HepG2 (cell line): Measurements from ENCODE around the gene GDAP2. TPM values are rescaled to one million over a fixed set of nuclear protein-coding genes. Genes with fewer than 3 reads are reported as not detected.
A peak's percentile ranks its signal among the peaks of the same experiment; 100 is the strongest.

Experiments
- ATAC-seq: fragments of 200-7000 bp; cut with Tn5 transposase; 3 replicates; pipeline ENCODE4 v1.9.1; 2020; ENCODE audit warnings: mild to moderate bottlenecking, moderate library complexity
- BruUV-seq: library from RNA; stranded (reverse); fragments of 400-500 nt; replicated peaks from 2 replicates; lab custom pipeline; 2021; lab: Mats Ljungman, UMichigan
- CTCF ChIA-PET: fragments of 300-600 bp; formaldehyde crosslinking; extraction: SDS; loops from one replicate; lab custom pipeline; 2021; ENCODE audit warnings: low total read pairs, inconsistent platforms, low intra/inter-chr PET ratio; lab: Yijun Ruan, JAX
- POLR2A ChIA-PET: fragments of 350-600 bp; sonication (Branson Sonifier 250); formaldehyde crosslinking; loops from one replicate; lab custom pipeline; 2020; ENCODE audit warnings: antibody characterized with exemption, inconsistent platforms; lab: Yijun Ruan, JAX
- DNase-seq: peaks from one replicate; pipeline ENCODE4 v3.0.0-alpha.2; 2015; ENCODE audit warnings: low spot score
- FAIRE-seq: peaks from 3 replicates; lab custom pipeline; 2011; peaks lifted over from hg19 to GRCh38; lab: Jason Lieb, UNC
- H2AFZ ChIP-seq: one replicate; pipeline ENCODE4 v1.6.1; 2011; ENCODE audit warnings: low read length, inconsistent platforms
- H3K27ac ChIP-seq: fragments of 300-600 bp; 3 replicates; pipeline ENCODE4 v1.8.0; 2011; ENCODE audit warnings: mixed run types, mild to moderate bottlenecking, mixed read lengths, low read length, inconsistent platforms; ENCODE audit not compliant: insufficient read depth; ENCODE audit errors: extremely low read length
- H3K27me3 ChIP-seq, 2 experiments: fragments of 200-600 bp in 1 of 2; 2 replicates in 1 of 2; 3 replicates in 1 of 2; pipeline versions ENCODE4 v1.6.0 to v1.8.0; 2011; ENCODE audit warnings: low read length in 2 of 2, mild to moderate bottlenecking in 2 of 2, moderate library complexity in 2 of 2, inconsistent platforms in 1 of 2; ENCODE audit not compliant: insufficient read depth in 2 of 2, control insufficient read depth in 1 of 2
- H3K36me3 ChIP-seq, 2 experiments: fragments of 200-600 bp in 1 of 2; replicated peaks in 1 of 2; 2 replicates in 1 of 2; 3 replicates in 1 of 2; pipeline versions ENCODE4 v1.5.1 to v1.8.0; 2011; ENCODE audit warnings: low read length in 2 of 2, inconsistent platforms in 1 of 2; ENCODE audit not compliant: insufficient read depth in 2 of 2, control insufficient read depth in 1 of 2
- H3K4me1 ChIP-seq: 2 replicates; pipeline ENCODE4 v1.5.1; 2012; ENCODE audit warnings: low read length, inconsistent platforms; ENCODE audit not compliant: insufficient read depth
- H3K4me2 ChIP-seq: 2 replicates; pipeline ENCODE4 v1.6.0; 2011; ENCODE audit warnings: low read depth, low read length, inconsistent platforms
- H3K4me3 ChIP-seq, 3 experiments: fragments of 200-600 bp in 1 of 3; sonication (generic), shearing (Covaris generic) in 1 of 3; replicated peaks in 1 of 3; 2 replicates each; pipeline ENCODE4 v1.5.1; 2011 to 2016; ENCODE audit warnings: low read length in 3 of 3, inconsistent platforms in 2 of 3, low read depth in 2 of 3, mild to moderate bottlenecking in 2 of 3, control low read depth in 1 of 3, mixed read lengths in 1 of 3; ENCODE audit not compliant: insufficient read depth in 1 of 3
- H3K79me2 ChIP-seq: one replicate; pipeline ENCODE4 v1.6.1; 2011; ENCODE audit warnings: low read length, inconsistent platforms; ENCODE audit not compliant: insufficient read depth
- H3K9ac ChIP-seq: 2 replicates; pipeline ENCODE4 v1.6.0; 2011; ENCODE audit warnings: mild to moderate bottlenecking, low read depth, low read length, inconsistent platforms; ENCODE audit not compliant: insufficient read depth
- H3K9me3 ChIP-seq: 2 replicates; pipeline ENCODE4 v1.5.1; 2012; ENCODE audit warnings: mild to moderate bottlenecking, low read length
- H4K20me1 ChIP-seq: 2 replicates; pipeline ENCODE4 v1.6.0; 2011; ENCODE audit warnings: inconsistent platforms, mild to moderate bottlenecking, low read length, moderate library complexity; ENCODE audit not compliant: insufficient read depth
- MEIS1 ChIP-seq: sonication (generic); formaldehyde crosslinking; IDR thresholded peaks from 2 replicates; pipeline ENCODE4 v1.9.0; 2021; ENCODE audit warnings: mild to moderate bottlenecking, missing genetic modification reagents, moderate library complexity, borderline replicate concordance
- MIER3 ChIP-seq: IDR thresholded peaks from 2 replicates; pipeline ENCODE4 v1.6.1; 2016; ENCODE audit warnings: missing compliant biosample characterization, borderline replicate concordance
- PCBP2 ChIP-seq: fragments of 200-400 bp; formaldehyde crosslinking; optimal IDR thresholded peaks from 2 replicates; pipeline ENCODE3; 2018; ENCODE audit warnings: low read length, low read depth; ENCODE audit not compliant: poor library complexity, severe bottlenecking
- RAD21 ChIP-seq: fragments of 450-650 bp; formaldehyde crosslinking; IDR thresholded peaks from 2 replicates; pipeline ENCODE4 v1.5.0; 2020; ENCODE audit warnings: mild to moderate bottlenecking
- RNF2 ChIP-seq: fragments of 450-650 bp; conservative IDR thresholded peaks from 2 replicates; pipeline ENCODE4 v1.6.1; 2016; ENCODE audit warnings: low read depth
- SMARCC2 ChIP-seq: fragments of 450-650 bp; IDR thresholded peaks from 2 replicates; pipeline ENCODE4 v1.6.1; 2017; ENCODE audit warnings: antibody characterized with exemption, mild to moderate bottlenecking
- SMC3 ChIP-seq: IDR thresholded peaks from 2 replicates; pipeline ENCODE4 v1.6.1; 2011; ENCODE audit warnings: low read length, improper control_type of control experiment
- SSRP1 ChIP-seq: IDR thresholded peaks from 2 replicates; pipeline ENCODE4 v1.6.1; 2016; ENCODE audit warnings: control low read depth
- TCF7L2 ChIP-seq: IDR thresholded peaks from 2 replicates; pipeline ENCODE4 v1.6.1; 2011; ENCODE audit warnings: mild to moderate bottlenecking, low read depth, low read length, moderate library complexity
- ZMAT3 ChIP-seq: sonication (generic); formaldehyde crosslinking; conservative IDR thresholded peaks from 2 replicates; pipeline ENCODE4 v1.7.0; 2021; ENCODE audit warnings: missing genetic modification reagents
- ZNF253 ChIP-seq: sonication (generic); formaldehyde crosslinking; IDR thresholded peaks from 2 replicates; pipeline ENCODE4 v1.8.0; 2022; ENCODE audit warnings: mild to moderate bottlenecking, missing genetic modification reagents, borderline replicate concordance
- ZNF468 ChIP-seq: sonication (generic); formaldehyde crosslinking; IDR thresholded peaks from 2 replicates; pipeline ENCODE4 v1.8.0; 2022; ENCODE audit warnings: mild to moderate bottlenecking, moderate library complexity, missing genetic modification reagents
- ZNF556 ChIP-seq: sonication (generic); formaldehyde crosslinking; IDR thresholded peaks from 2 replicates; pipeline ENCODE4 v1.4.0; 2020; ENCODE audit warnings: mild to moderate bottlenecking, missing genetic modification reagents, borderline replicate concordance
- ZNF777 ChIP-seq: sonication (generic); formaldehyde crosslinking; IDR thresholded peaks from 2 replicates; pipeline ENCODE4 v1.4.0; 2020; ENCODE audit warnings: missing genetic modification reagents
- WGBS: methylation state at CpG from one replicate; pipeline ENCODE4 v1.1.6; 2017; ENCODE audit warnings: low lambda C conversion rate; 5-methylcytosine and 5-hydroxymethylcytosine counted together
- in situ Hi-C: cut with HindIII; loops from 2 replicates; pipeline ENCODE4 v1.10.0; 2017; ENCODE audit warnings: low pct_unique_long_range_greater_than_20kb; ENCODE audit not compliant: extremely low pct_ligation_motif_present
- intact Hi-C: fragments of 100-400 bp; cut with micrococcal nuclease; formaldehyde crosslinking; loops from one replicate; pipeline ENCODE4 v1.10.0; 2022; ENCODE audit not compliant: unreplicated experiment
- polyA plus RNA-seq, 8 experiments: library from polyadenylated mRNA; depleted of rRNA in 3 of 8; stranded (reverse) in 7 of 8; unstranded in 1 of 8; fragments of >200 nt; fragmentation: Illumina TruSeq in 4 of 8; extraction: Trizol in 4 of 8; gene quantifications; 2 replicates each; pipeline versions ENCODE4 v1.2.1 to v1.2.3, GENCODE V29; 2011 to 2016; ENCODE audit warnings: low read depth in 4 of 8, missing spikeins in 1 of 8, mixed read lengths in 1 of 8; ENCODE audit not compliant: insufficient read depth in 1 of 8
- total RNA-seq, 5 experiments: library from RNA; depleted of rRNA; stranded (reverse); fragments of >200 nt; fragmentation: Illumina TruSeq; extraction: Trizol; gene quantifications; 2 replicates each; pipeline ENCODE4 v1.2.3, GENCODE V29; 2016; ENCODE audit warnings: low read depth in 1 of 5
- TF ChIP-seq, protein P1 (sequence below): sonication (generic); formaldehyde crosslinking; IDR thresholded peaks from 2 replicates; pipeline ENCODE4 v1.5.0; 2020; ENCODE audit warnings: missing genetic modification reagents, mild to moderate bottlenecking, borderline replicate concordance
- TF ChIP-seq, protein P2 (sequence below): sonication (generic); formaldehyde crosslinking; IDR thresholded peaks from 2 replicates; pipeline ENCODE4 v1.5.0; 2020; ENCODE audit warnings: mild to moderate bottlenecking, missing genetic modification reagents, moderate library complexity
- TF ChIP-seq, protein P3 (sequence below): sonication (generic); formaldehyde crosslinking; IDR thresholded peaks from 2 replicates; pipeline ENCODE4 v1.4.0; 2020; ENCODE audit warnings: mild to moderate bottlenecking, missing genetic modification reagents
- TF ChIP-seq, protein P4 (sequence below): IDR thresholded peaks from 2 replicates; pipeline ENCODE4 v1.6.1; 2012; ENCODE audit warnings: low read depth, low read length, improper control_type of control experiment

GDAP2 gene
- total and polyA plus RNA-seq, 2 of the 13 experiments (the other 11 are each of a cell fraction or from before 2014, with no cell fraction given): 11.4 to 23.2 TPM

DNA sequence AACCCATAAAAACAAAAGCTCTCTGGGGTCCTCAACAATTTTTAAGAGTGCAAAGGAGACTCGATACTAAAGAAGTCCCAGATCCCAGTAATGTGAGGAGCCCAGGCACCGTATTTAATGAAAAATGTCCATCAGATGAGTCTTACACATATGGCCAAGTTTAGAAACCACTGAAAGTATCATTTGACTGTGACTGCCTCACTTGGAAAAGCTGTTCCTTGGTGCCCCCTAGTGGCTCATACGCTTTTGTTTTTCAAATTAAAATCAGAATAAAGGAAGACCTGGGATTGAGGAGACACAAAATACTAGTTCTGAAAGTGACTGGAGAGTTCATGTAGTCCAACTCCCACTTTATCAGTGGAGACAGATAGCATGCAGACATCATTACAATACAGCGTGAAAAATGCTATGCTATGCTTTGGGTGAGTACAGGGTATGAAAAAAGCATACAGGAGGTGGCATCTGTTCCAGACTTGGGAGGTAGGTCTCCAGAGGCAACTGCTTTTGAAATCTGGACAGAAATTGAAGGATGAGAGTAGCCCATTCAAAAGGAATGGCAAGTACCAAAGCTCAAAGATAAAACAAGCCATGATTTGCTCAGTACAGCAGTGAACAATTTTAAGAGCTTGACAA, 33.8 kb downstream of the GDAP2 start:
- 17% methylated on average over 4 of the region's 4 CpGs for WGBS
- no peak for FAIRE-seq
- Histone ChIP-seq H3K4me2 (no peak overlapping the region), H2AFZ (no peak overlapping the region), H3K9me3 (no peaks in the 10 kb centered on the region), H3K4me1 (no peaks in the 10 kb centered on the region), H3K27ac (no peak overlapping the region), H3K27me3 (no peaks in the 10 kb centered on the region), H3K36me3 (peaks cover 8 to 35% of the 10 kb centered on the region in 2 experiments), H3K79me2 (no peaks in the 10 kb centered on the region), H3K4me3 (no peak overlapping the region), H4K20me1 (no peaks in the 10 kb centered on the region), H3K9ac (no peak overlapping the region)
- intact Hi-C loops: loop anchor here (1.0 to 2.0 kb wide), 5 partner anchors 79 to 383 kb away; no protein-coding TSS in a partner anchor
- ChIA-PET POLR2A (no interaction called here), CTCF (interaction anchor here (1.0 to 4.1 kb wide), 5 partner anchors 53 to 382 kb away, joined by 4 to 38 read pairs (median 8); no protein-coding TSS in a partner anchor)
- DNase-seq: peak; percentile 63
- in situ Hi-C loops: loop anchor here (5.0 kb wide), 1 partner anchor 83 kb away; no protein-coding TSS in a partner anchor
- ATAC-seq: peak; percentile 44; the same call in 2 of the 3 replicates
- no TSS peak for BruUV-seq
- TF ChIP-seq SMC3 (peak; percentile 89), SMARCC2 (no peak), ZNF777 (CRISPR knock-in tag) (no peak), RAD21 (CRISPR knock-in tag) (peak; percentile 51), PCBP2 (no peak), ZNF556 (CRISPR knock-in tag) (no peak), MEIS1 (CRISPR knock-in tag) (no peak), ZMAT3 (CRISPR knock-in tag) (no peak), ZNF253 (no peak), TCF7L2 (no peak), SSRP1 (CRISPR knock-in tag) (no peak), RNF2 (no peak), ZNF468 (CRISPR knock-in tag) (no peak), MIER3 (CRISPR knock-in tag) (no peak)
- TF ChIP-seq, protein P1, sequence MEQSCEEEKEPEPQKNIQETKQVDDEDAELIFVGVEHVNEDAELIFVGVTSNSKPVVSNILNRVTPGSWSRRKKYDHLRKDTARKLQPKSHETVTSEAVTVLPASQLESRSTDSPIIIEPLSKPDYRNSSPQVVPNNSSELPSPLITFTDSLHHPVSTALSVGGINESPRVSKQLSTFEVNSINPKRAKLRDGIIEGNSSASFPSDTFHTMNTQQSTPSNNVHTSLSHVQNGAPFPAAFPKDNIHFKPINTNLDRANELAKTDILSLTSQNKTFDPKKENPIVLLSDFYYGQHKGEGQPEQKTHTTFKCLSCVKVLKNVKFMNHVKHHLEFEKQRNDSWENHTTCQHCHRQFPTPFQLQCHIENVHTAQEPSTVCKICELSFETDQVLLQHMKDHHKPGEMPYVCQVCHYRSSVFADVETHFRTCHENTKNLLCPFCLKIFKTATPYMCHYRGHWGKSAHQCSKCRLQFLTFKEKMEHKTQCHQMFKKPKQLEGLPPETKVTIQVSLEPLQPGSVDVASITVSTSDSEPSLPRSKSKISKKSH (CRISPR knock-in tag): no peak
- TF ChIP-seq, protein P2, sequence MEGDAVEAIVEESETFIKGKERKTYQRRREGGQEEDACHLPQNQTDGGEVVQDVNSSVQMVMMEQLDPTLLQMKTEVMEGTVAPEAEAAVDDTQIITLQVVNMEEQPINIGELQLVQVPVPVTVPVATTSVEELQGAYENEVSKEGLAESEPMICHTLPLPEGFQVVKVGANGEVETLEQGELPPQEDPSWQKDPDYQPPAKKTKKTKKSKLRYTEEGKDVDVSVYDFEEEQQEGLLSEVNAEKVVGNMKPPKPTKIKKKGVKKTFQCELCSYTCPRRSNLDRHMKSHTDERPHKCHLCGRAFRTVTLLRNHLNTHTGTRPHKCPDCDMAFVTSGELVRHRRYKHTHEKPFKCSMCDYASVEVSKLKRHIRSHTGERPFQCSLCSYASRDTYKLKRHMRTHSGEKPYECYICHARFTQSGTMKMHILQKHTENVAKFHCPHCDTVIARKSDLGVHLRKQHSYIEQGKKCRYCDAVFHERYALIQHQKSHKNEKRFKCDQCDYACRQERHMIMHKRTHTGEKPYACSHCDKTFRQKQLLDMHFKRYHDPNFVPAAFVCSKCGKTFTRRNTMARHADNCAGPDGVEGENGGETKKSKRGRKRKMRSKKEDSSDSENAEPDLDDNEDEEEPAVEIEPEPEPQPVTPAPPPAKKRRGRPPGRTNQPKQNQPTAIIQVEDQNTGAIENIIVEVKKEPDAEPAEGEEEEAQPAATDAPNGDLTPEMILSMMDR: peak; percentile 81
- TF ChIP-seq, protein P3, sequence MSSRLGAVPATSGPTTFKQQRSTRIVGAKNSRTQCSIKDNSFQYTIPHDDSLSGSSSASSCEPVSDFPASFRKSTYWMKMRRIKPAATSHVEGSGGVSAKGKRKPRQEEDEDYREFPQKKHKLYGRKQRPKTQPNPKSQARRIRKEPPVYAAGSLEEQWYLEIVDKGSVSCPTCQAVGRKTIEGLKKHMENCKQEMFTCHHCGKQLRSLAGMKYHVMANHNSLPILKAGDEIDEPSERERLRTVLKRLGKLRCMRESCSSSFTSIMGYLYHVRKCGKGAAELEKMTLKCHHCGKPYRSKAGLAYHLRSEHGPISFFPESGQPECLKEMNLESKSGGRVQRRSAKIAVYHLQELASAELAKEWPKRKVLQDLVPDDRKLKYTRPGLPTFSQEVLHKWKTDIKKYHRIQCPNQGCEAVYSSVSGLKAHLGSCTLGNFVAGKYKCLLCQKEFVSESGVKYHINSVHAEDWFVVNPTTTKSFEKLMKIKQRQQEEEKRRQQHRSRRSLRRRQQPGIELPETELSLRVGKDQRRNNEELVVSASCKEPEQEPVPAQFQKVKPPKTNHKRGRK: no peak
- TF ChIP-seq, protein P4, sequence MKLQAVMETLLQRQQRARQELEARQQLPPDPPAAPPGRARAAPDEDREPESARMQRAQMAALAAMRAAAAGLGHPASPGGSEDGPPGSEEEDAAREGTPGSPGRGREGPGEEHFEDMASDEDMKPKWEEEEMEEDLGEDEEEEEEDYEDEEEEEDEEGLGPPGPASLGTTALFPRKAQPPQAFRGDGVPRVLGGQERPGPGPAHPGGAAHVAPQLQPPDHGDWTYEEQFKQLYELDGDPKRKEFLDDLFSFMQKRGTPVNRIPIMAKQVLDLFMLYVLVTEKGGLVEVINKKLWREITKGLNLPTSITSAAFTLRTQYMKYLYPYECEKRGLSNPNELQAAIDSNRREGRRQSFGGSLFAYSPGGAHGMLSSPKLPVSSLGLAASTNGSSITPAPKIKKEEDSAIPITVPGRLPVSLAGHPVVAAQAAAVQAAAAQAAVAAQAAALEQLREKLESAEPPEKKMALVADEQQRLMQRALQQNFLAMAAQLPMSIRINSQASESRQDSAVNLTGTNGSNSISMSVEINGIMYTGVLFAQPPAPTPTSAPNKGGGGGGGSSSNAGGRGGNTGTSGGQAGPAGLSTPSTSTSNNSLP: 0 out of 2 replicates have a peak, but pooled peaks have one; percentile 13
